GM23338 (cell line): Measurements from ENCODE around the gene COL1A2.

Source experiments
- CREB1 ChIP-seq: fragments of 250-450 bp; sonication (Bioruptor Pico); IDR thresholded peaks from 2 replicates; pipeline ENCODE4 v1.5.0; 2020; ENCODE audit warnings: low read depth, mild to moderate bottlenecking, moderate library complexity
- CTCF ChIP-seq, 2 experiments: fragments of 200-600 bp in 1 of 2; sonication (generic) in 1 of 2; conservative IDR thresholded peaks; 2 replicates each; pipeline versions ENCODE4 v1.5.1 to v1.6.1; 2016 to 2017; ENCODE audit warnings: antibody characterized with exemption in 2 of 2, low read depth in 2 of 2, mild to moderate bottlenecking in 2 of 2, moderate library complexity in 1 of 2
- EZH2 ChIP-seq: fragments of 200-600 bp; sonication (generic); IDR thresholded peaks from one replicate; pipeline ENCODE4 v1.8.0; 2017; ENCODE audit warnings: antibody characterized with exemption, mild to moderate bottlenecking, low read depth; ENCODE audit not compliant: unreplicated experiment
- EZH2phosphoT487 ChIP-seq: fragments of 200-600 bp; sonication (generic); IDR thresholded peaks from one replicate; pipeline ENCODE4 v1.8.1; 2018; ENCODE audit warnings: antibody characterized with exemption; ENCODE audit not compliant: unreplicated experiment
- JUNB ChIP-seq: IDR thresholded peaks from one replicate; pipeline ENCODE4 v1.6.1; 2016; ENCODE audit warnings: antibody characterized with exemption; ENCODE audit not compliant: unreplicated experiment
- NANOG ChIP-seq: IDR thresholded peaks from 2 replicates; pipeline ENCODE4 v1.6.1; 2016; ENCODE audit warnings: antibody characterized with exemption, borderline replicate concordance
- POLR2AphosphoS5 ChIP-seq: IDR thresholded peaks from 2 replicates; pipeline ENCODE4 v1.6.1; 2016; ENCODE audit warnings: antibody characterized with exemption, low read depth
- REST ChIP-seq: IDR thresholded peaks from one replicate; pipeline ENCODE4 v1.6.1; 2018; ENCODE audit warnings: antibody characterized with exemption; ENCODE audit not compliant: unreplicated experiment
- STAT1 ChIP-seq: IDR thresholded peaks from one replicate; pipeline ENCODE4 v1.6.1; 2016; ENCODE audit warnings: antibody characterized with exemption; ENCODE audit not compliant: unreplicated experiment
- ZNF114 ChIP-seq: fragments of 250-450 bp; sonication (Bioruptor Pico); IDR thresholded peaks from 2 replicates; pipeline ENCODE4 v1.5.0; 2020; ENCODE audit warnings: mild to moderate bottlenecking, moderate library complexity
- ZNF331 ChIP-seq: fragments of 250-450 bp; sonication (Bioruptor Pico); IDR thresholded peaks from 2 replicates; pipeline ENCODE4 v1.5.0; 2020; ENCODE audit warnings: low read depth, mild to moderate bottlenecking, moderate library complexity
- TF ChIP-seq, protein P1 (sequence below): IDR thresholded peaks from 2 replicates; pipeline ENCODE4 v1.6.1; 2016; ENCODE audit warnings: antibody characterized with exemption
- TF ChIP-seq, protein P2 (sequence below): fragments of 250-450 bp; sonication (Bioruptor Pico); IDR thresholded peaks from 2 replicates; pipeline ENCODE4 v1.5.0; 2020; ENCODE audit warnings: mild to moderate bottlenecking, moderate library complexity

DNA sequence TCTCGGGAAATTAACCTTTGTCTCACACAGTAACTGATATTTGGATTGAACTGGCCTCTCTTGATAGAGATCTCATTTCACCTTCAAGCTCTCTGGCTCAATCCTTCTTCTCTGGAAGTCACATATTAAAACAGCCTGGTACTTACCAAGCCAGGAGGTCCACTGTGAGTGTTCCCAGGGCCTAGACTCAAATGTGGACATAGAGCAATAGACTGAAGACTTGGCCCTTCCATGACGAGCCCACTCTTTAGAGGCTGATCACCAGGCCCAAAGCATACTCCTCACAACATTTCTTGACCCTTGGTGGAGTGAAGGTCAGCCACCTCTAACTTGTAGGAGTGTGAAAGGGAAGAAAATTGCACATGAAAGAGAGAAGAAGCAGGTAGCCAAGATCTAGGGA is 38.5 kb downstream of the COL1A2 start:
- TF ChIP-seq CTCF (conservative IDR thresholded peaks at IDR 0.05; ENCODE audit: low read depth in 2 of 2) (no peak), EZH2 (no peak), CREB1 (CRISPR knock-in tag) (no peak), POLR2AphosphoS5 (no peak), JUNB (no peak), REST (no peak), EZH2phosphoT487 (no peak), ZNF331 (CRISPR knock-in tag) (no peak), NANOG (no peak), ZNF114 (CRISPR knock-in tag) (no peak), STAT1 (no peak)
- TF ChIP-seq, protein P1, sequence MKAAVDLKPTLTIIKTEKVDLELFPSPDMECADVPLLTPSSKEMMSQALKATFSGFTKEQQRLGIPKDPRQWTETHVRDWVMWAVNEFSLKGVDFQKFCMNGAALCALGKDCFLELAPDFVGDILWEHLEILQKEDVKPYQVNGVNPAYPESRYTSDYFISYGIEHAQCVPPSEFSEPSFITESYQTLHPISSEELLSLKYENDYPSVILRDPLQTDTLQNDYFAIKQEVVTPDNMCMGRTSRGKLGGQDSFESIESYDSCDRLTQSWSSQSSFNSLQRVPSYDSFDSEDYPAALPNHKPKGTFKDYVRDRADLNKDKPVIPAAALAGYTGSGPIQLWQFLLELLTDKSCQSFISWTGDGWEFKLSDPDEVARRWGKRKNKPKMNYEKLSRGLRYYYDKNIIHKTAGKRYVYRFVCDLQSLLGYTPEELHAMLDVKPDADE, result no peak
- TF ChIP-seq, protein P2, sequence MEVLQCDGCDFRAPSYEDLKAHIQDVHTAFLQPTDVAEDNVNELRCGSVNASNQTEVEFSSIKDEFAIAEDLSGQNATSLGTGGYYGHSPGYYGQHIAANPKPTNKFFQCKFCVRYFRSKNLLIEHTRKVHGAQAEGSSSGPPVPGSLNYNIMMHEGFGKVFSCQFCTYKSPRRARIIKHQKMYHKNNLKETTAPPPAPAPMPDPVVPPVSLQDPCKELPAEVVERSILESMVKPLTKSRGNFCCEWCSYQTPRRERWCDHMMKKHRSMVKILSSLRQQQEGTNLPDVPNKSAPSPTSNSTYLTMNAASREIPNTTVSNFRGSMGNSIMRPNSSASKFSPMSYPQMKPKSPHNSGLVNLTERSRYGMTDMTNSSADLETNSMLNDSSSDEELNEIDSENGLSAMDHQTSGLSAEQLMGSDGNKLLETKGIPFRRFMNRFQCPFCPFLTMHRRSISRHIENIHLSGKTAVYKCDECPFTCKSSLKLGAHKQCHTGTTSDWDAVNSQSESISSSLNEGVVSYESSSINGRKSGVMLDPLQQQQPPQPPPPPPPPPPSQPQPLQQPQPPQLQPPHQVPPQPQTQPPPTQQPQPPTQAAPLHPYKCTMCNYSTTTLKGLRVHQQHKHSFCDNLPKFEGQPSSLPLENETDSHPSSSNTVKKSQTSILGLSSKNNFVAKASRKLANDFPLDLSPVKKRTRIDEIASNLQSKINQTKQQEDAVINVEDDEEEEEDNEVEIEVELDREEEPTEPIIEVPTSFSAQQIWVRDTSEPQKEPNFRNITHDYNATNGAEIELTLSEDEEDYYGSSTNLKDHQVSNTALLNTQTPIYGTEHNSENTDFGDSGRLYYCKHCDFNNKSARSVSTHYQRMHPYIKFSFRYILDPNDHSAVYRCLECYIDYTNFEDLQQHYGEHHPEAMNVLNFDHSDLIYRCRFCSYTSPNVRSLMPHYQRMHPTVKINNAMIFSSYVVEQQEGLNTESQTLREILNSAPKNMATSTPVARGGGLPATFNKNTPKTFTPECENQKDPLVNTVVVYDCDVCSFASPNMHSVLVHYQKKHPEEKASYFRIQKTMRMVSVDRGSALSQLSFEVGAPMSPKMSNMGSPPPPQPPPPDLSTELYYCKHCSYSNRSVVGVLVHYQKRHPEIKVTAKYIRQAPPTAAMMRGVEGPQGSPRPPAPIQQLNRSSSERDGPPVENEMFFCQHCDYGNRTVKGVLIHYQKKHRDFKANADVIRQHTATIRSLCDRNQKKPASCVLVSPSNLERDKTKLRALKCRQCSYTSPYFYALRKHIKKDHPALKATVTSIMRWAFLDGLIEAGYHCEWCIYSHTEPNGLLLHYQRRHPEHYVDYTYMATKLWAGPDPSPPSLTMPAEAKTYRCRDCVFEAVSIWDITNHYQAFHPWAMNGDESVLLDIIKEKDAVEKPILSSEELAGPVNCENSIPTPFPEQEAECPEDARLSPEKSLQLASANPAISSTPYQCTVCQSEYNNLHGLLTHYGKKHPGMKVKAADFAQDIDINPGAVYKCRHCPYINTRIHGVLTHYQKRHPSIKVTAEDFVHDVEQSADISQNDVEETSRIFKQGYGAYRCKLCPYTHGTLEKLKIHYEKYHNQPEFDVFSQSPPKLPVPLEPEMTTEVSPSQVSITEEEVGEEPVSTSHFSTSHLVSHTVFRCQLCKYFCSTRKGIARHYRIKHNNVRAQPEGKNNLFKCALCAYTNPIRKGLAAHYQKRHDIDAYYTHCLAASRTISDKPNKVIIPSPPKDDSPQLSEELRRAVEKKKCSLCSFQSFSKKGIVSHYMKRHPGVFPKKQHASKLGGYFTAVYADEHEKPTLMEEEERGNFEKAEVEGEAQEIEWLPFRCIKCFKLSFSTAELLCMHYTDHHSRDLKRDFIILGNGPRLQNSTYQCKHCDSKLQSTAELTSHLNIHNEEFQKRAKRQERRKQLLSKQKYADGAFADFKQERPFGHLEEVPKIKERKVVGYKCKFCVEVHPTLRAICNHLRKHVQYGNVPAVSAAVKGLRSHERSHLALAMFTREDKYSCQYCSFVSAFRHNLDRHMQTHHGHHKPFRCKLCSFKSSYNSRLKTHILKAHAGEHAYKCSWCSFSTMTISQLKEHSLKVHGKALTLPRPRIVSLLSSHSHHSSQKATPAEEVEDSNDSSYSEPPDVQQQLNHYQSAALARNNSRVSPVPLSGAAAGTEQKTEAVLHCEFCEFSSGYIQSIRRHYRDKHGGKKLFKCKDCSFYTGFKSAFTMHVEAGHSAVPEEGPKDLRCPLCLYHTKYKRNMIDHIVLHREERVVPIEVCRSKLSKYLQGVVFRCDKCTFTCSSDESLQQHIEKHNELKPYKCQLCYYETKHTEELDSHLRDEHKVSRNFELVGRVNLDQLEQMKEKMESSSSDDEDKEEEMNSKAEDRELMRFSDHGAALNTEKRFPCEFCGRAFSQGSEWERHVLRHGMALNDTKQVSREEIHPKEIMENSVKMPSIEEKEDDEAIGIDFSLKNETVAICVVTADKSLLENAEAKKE, result no peak
